NT2/D1 (cell line): ENCODE results near the gene PLXNA4.

ENCODE experiments used
- YY1 ChIP-seq: IDR thresholded peaks from 2 replicates; pipeline ENCODE4 v1.6.1; 2011; ENCODE audit not compliant: insufficient read length, insufficient read depth
- ZNF274 ChIP-seq: IDR thresholded peaks from 2 replicates; pipeline ENCODE4 v1.6.1; 2011; ENCODE audit warnings: mild to moderate bottlenecking, low read depth, low read length

DNA sequence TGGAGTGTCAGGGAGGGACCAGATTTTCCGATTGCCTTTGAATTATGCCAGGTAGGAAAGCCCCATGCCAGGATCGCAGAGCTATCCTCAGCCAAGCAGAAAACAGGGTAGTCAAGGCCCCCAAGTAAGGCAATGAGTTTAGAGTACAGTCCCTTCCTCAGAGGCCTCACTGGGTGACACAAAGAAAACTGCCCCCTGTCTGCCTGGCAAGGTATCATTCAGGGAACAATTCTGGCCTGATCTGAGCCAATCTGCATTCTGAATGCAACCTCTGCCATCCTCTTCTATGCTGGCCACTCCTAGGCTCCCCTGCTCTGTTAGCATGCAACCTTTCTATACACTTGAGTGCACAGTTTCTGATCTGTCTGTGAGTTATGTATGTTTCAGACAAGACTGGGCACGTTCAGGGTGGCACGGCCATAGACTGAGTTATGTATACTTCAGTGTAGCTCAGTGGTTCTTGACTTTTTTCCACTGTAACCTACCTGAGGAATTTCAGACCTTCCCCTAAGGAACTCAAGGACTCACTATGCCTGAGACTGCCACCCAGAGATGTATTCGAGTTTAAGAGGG, 336.8 kb downstream of the PLXNA4 start:
- no peak for TF ChIP-seq YY1
- no peak for TF ChIP-seq ZNF274
